ENCODE data around the gene MGAT4C. TPM values are rescaled to one million over a fixed set of nuclear protein-coding genes. Genes with fewer than 3 reads are reported as not detected.

Gene MGAT4C
- total RNA-seq, 1 donor from 2014 or later, result under 0.01 TPM

GRCh38 chr12:86213012-86213411, 43.2 kb downstream of the MGAT4C start:
- intact Hi-C loops (cut with micrococcal nuclease), result no loop called here
- Mint-ChIP-seq H3K36me3 (ENCODE audit: low read depth) (no peaks in the 10 kb centered on the region), H3K27me3 (ENCODE audit: insufficient read depth) (no peaks in the 10 kb centered on the region), H3K4me1 (ENCODE audit: low read depth) (no peaks in the 10 kb centered on the region), H3K27ac (no peak overlapping the region), H3K9me3 (peaks cover 6% of the 10 kb centered on the region), H3K4me3 (no peak overlapping the region)
- DNase-seq (ENCODE audit: low spot score), result no peak

GRCh38 chr12:86198696-86199444, 57.3 kb downstream of the MGAT4C start:
- no peak for DNase-seq (ENCODE audit: low spot score)
- H3K4me3 Mint-ChIP-seq, result no peak overlapping the region
- no peaks in the 10 kb centered on the region for H3K36me3 Mint-ChIP-seq (ENCODE audit: low read depth)
- H3K27me3 Mint-ChIP-seq (ENCODE audit: insufficient read depth), result peaks cover 3% of the 10 kb centered on the region
- no peak overlapping the region for H3K27ac Mint-ChIP-seq
- intact Hi-C loops (cut with micrococcal nuclease), result no loop called here
- no peaks in the 10 kb centered on the region for H3K9me3 Mint-ChIP-seq
- H3K4me1 Mint-ChIP-seq (ENCODE audit: low read depth), result no peaks in the 10 kb centered on the region

GRCh38 chr12:86196465-86196864, 59.7 kb downstream of the MGAT4C start:
- no peaks in the 10 kb centered on the region for H3K36me3 Mint-ChIP-seq (ENCODE audit: low read depth)
- no peaks in the 10 kb centered on the region for H3K4me1 Mint-ChIP-seq (ENCODE audit: low read depth)
- no peak for DNase-seq (ENCODE audit: low spot score)
- intact Hi-C loops (cut with micrococcal nuclease), result no loop called here
- no peak overlapping the region for H3K4me3 Mint-ChIP-seq
- no peaks in the 10 kb centered on the region for H3K9me3 Mint-ChIP-seq
- peaks cover 3% of the 10 kb centered on the region for H3K27me3 Mint-ChIP-seq (ENCODE audit: insufficient read depth)
- H3K27ac Mint-ChIP-seq, result no peak overlapping the region

- Mint-ChIP-seq H3K4me1 (ENCODE audit: low read depth) (no peaks in the 10 kb centered on the region), H3K36me3 (ENCODE audit: low read depth) (no peaks in the 10 kb centered on the region), H3K4me3 (no peak overlapping the region), H3K9me3 (no peaks in the 10 kb centered on the region), H3K27ac (no peak overlapping the region), H3K27me3 (ENCODE audit: insufficient read depth) (peaks cover 3% of the 10 kb centered on the region)
- no peak for DNase-seq (ENCODE audit: low spot score)
- intact Hi-C loops (cut with micrococcal nuclease), result no loop called here
Measured at GRCh38 chr12:86194721-86195120, 61.5 kb downstream of the MGAT4C start.

- Mint-ChIP-seq H3K27ac (no peak overlapping the region), H3K27me3 (ENCODE audit: insufficient read depth) (peaks cover 3% of the 10 kb centered on the region), H3K4me3 (no peak overlapping the region), H3K36me3 (ENCODE audit: low read depth) (no peaks in the 10 kb centered on the region), H3K4me1 (ENCODE audit: low read depth) (no peaks in the 10 kb centered on the region), H3K9me3 (no peaks in the 10 kb centered on the region)
- no peak for DNase-seq (ENCODE audit: low spot score)
- intact Hi-C loops (cut with micrococcal nuclease), result no loop called here
Measured at GRCh38 chr12:86193931-86194330, 62.3 kb downstream of the MGAT4C start.

- Mint-ChIP-seq H3K9me3 (no peaks in the 10 kb centered on the region), H3K36me3 (ENCODE audit: low read depth) (no peaks in the 10 kb centered on the region), H3K27me3 (ENCODE audit: insufficient read depth) (no peaks in the 10 kb centered on the region), H3K4me1 (ENCODE audit: low read depth) (no peaks in the 10 kb centered on the region), H3K4me3 (no peak overlapping the region), H3K27ac (no peak overlapping the region)
- intact Hi-C loops (cut with micrococcal nuclease), result no loop called here
- no peak for DNase-seq (ENCODE audit: low spot score)
Measured at GRCh38 chr12:86188226-86188625, 68.0 kb downstream of the MGAT4C start.

- no peaks in the 10 kb centered on the region for H3K27me3 Mint-ChIP-seq (ENCODE audit: insufficient read depth)
- no peaks in the 10 kb centered on the region for H3K36me3 Mint-ChIP-seq (ENCODE audit: low read depth)
Measured at GRCh38 chr12:86186449-86186848, 69.7 kb downstream of the MGAT4C start.

GRCh38 chr12:86179855-86180254, 76.3 kb downstream of the MGAT4C start:
- Mint-ChIP-seq H3K4me3 (no peak overlapping the region), H3K27me3 (ENCODE audit: insufficient read depth) (no peaks in the 10 kb centered on the region), H3K27ac (no peak overlapping the region), H3K36me3 (ENCODE audit: low read depth) (no peaks in the 10 kb centered on the region), H3K4me1 (ENCODE audit: low read depth) (no peaks in the 10 kb centered on the region), H3K9me3 (no peaks in the 10 kb centered on the region)
- DNase-seq (ENCODE audit: low spot score), result no peak
- intact Hi-C loops (cut with micrococcal nuclease), result no loop called here

More at GRCh38 chr12:86186449-86186848, 69.7 kb downstream of the MGAT4C start:
- intact Hi-C loops (cut with micrococcal nuclease), result no loop called here
- no peaks in the 10 kb centered on the region for H3K4me1 Mint-ChIP-seq (ENCODE audit: low read depth)
- no peak overlapping the region for H3K4me3 Mint-ChIP-seq
- no peak for DNase-seq (ENCODE audit: low spot score)
- no peaks in the 10 kb centered on the region for H3K9me3 Mint-ChIP-seq
- H3K27ac Mint-ChIP-seq, result no peak overlapping the region

- no peak overlapping the region for H3K27ac Mint-ChIP-seq
- H3K4me1 Mint-ChIP-seq (ENCODE audit: low read depth), result no peaks in the 10 kb centered on the region
- H3K27me3 Mint-ChIP-seq (ENCODE audit: insufficient read depth), result no peaks in the 10 kb centered on the region
- no peak overlapping the region for H3K4me3 Mint-ChIP-seq
- intact Hi-C loops (cut with micrococcal nuclease), result no loop called here
- no peak for DNase-seq (ENCODE audit: low spot score)
- H3K36me3 Mint-ChIP-seq (ENCODE audit: low read depth), result no peaks in the 10 kb centered on the region
- H3K9me3 Mint-ChIP-seq, result no peaks in the 10 kb centered on the region
Measured at GRCh38 chr12:86174188-86174587, 82.0 kb downstream of the MGAT4C start.

- intact Hi-C loops (cut with micrococcal nuclease), result no loop called here
- H3K4me3 Mint-ChIP-seq, result no peak overlapping the region
- H3K27me3 Mint-ChIP-seq (ENCODE audit: insufficient read depth), result no peaks in the 10 kb centered on the region
- H3K4me1 Mint-ChIP-seq (ENCODE audit: low read depth), result no peaks in the 10 kb centered on the region
- H3K27ac Mint-ChIP-seq, result no peak overlapping the region
- no peak for DNase-seq (ENCODE audit: low spot score)
- H3K36me3 Mint-ChIP-seq (ENCODE audit: low read depth), result no peaks in the 10 kb centered on the region
- H3K9me3 Mint-ChIP-seq, result no peaks in the 10 kb centered on the region
Measured at GRCh38 chr12:86172913-86173443, 83.2 kb downstream of the MGAT4C start.

GRCh38 chr12:86170051-86170450, 86.1 kb downstream of the MGAT4C start:
- DNase-seq (ENCODE audit: low spot score), result no peak
- Mint-ChIP-seq H3K9me3 (no peaks in the 10 kb centered on the region), H3K4me1 (ENCODE audit: low read depth) (no peaks in the 10 kb centered on the region), H3K27ac (no peak overlapping the region), H3K27me3 (ENCODE audit: insufficient read depth) (no peaks in the 10 kb centered on the region), H3K4me3 (no peak overlapping the region), H3K36me3 (ENCODE audit: low read depth) (no peaks in the 10 kb centered on the region)
- intact Hi-C loops (cut with micrococcal nuclease), result no loop called here

- Mint-ChIP-seq H3K4me3 (no peak overlapping the region), H3K4me1 (ENCODE audit: low read depth) (no peaks in the 10 kb centered on the region), H3K27me3 (ENCODE audit: insufficient read depth) (no peaks in the 10 kb centered on the region), H3K36me3 (ENCODE audit: low read depth) (no peaks in the 10 kb centered on the region), H3K27ac (no peak overlapping the region), H3K9me3 (no peaks in the 10 kb centered on the region)
- DNase-seq (ENCODE audit: low spot score), result no peak
- intact Hi-C loops (cut with micrococcal nuclease), result no loop called here
Measured at GRCh38 chr12:86158956-86159355, 97.2 kb downstream of the MGAT4C start.

- intact Hi-C loops (cut with micrococcal nuclease), result no loop called here
- Mint-ChIP-seq H3K9me3 (no peaks in the 10 kb centered on the region), H3K27ac (no peak overlapping the region), H3K4me1 (ENCODE audit: low read depth) (no peaks in the 10 kb centered on the region), H3K27me3 (ENCODE audit: insufficient read depth) (no peaks in the 10 kb centered on the region), H3K36me3 (ENCODE audit: low read depth) (no peaks in the 10 kb centered on the region), H3K4me3 (no peak overlapping the region)
- no peak for DNase-seq (ENCODE audit: low spot score)
Measured at GRCh38 chr12:86154620-86155019, 101.6 kb downstream of the MGAT4C start.

GRCh38 chr12:86148612-86149011, 107.6 kb downstream of the MGAT4C start:
- no peak for DNase-seq (ENCODE audit: low spot score)
- Mint-ChIP-seq H3K4me3 (no peak overlapping the region), H3K27ac (no peak overlapping the region), H3K4me1 (ENCODE audit: low read depth) (no peaks in the 10 kb centered on the region), H3K36me3 (ENCODE audit: low read depth) (no peaks in the 10 kb centered on the region), H3K9me3 (no peaks in the 10 kb centered on the region), H3K27me3 (ENCODE audit: insufficient read depth) (no peaks in the 10 kb centered on the region)
- intact Hi-C loops (cut with micrococcal nuclease), result no loop called here

Measured in activated T-helper 1 cell treated with anti-CD3 and anti-CD28 coated beads, Interleukin-12 subunit alpha, Interleukin-12 subunit beta, Interleukin-2, Interleukin-4 antibody, amounts not matched to agents 30 ng/mL and 10 ng/mL and 1 ng/mL, durations not matched to agents 14 hours and 24 hours and 36 hours (primary cell).